K562 (cell line): Measurements from ENCODE around the gene ANAPC2.

Experiments
- CREM ChIP-seq: IDR thresholded peaks from 2 replicates; pipeline ENCODE4 v1.6.1; 2014; ENCODE audit warnings: antibody characterized with exemption, low read depth
- FOSL1 ChIP-seq: fragments of 200-800 bp; sonication (Bioruptor generic); conservative IDR thresholded peaks from 2 replicates; pipeline ENCODE4 v1.6.1; 2016; ENCODE audit warnings: missing genetic modification characterization, missing compliant biosample characterization
- NFXL1 ChIP-seq: fragments of 450-650 bp; formaldehyde crosslinking; IDR thresholded peaks from 2 replicates; pipeline ENCODE4 v1.4.0; 2021; ENCODE audit warnings: mild to moderate bottlenecking
- TF ChIP-seq, protein P1 (sequence below), 2 experiments: fragments of 200-800 bp in 1 of 2; sonication (Bioruptor generic) in 1 of 2; sonication (generic) in 1 of 2; formaldehyde crosslinking in 1 of 2; IDR thresholded peaks in 1 of 2; conservative IDR thresholded peaks in 1 of 2; 2 replicates each; pipeline versions ENCODE4 v1.5.0 to v1.6.1; 2016 to 2020; ENCODE audit warnings: missing compliant biosample characterization in 1 of 2, missing genetic modification characterization in 1 of 2, missing genetic modification reagents in 1 of 2
- TF ChIP-seq, protein P2 (sequence below), 3 experiments: IDR thresholded peaks in 2 of 3; conservative IDR thresholded peaks in 1 of 3; 2 replicates each; pipeline ENCODE4 v1.5.1; 2011 to 2012; ENCODE audit warnings: low read length in 3 of 3, mild to moderate bottlenecking in 3 of 3, control low read depth in 2 of 3, improper control_type of control experiment in 1 of 3, inconsistent platforms in 1 of 3, low read depth in 1 of 3, mixed read lengths in 1 of 3, moderate library complexity in 1 of 3; ENCODE audit not compliant: insufficient read depth in 2 of 3

DNA sequence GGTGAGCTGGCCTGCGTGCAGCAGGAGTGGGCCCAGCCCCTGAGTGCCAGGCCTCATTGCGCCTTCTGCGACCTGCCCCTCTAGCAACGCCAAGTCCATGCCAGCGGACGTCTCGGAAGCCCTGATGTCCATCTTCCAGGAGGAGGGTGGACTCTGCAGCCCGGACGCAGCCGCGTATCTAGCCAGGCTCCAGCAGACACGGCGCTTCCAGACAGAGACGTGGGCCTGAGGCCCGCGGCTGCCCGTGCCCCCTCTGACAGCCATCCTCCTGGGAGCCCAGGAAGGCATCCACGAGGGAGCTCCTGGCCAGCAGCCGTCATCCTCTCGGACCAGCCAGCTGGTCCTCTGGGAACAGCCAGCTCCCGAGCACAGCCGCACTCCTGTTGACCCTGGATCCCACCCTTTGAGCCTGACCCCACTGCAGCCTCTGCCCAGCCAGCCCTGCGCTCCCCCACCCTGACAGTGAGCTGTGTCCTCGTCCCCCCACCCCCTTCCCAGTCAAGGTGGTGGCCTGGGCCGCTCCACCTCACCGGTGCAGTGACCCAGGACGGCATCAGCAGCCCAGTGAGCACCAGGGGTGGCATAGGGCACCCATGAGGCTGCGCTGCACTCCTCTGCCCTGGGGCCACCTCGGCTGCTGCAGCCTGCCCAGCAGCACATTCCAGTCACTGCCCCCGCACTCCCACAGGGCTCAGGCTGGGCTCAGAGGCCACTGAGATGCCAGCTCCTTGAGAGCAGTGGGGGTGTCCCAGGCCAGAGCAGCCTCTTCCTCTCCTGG lies 28.0 kb upstream of the ANAPC2 start:
- no peak for TF ChIP-seq NFXL1 (CRISPR knock-in tag)
- TF ChIP-seq, protein P1, sequence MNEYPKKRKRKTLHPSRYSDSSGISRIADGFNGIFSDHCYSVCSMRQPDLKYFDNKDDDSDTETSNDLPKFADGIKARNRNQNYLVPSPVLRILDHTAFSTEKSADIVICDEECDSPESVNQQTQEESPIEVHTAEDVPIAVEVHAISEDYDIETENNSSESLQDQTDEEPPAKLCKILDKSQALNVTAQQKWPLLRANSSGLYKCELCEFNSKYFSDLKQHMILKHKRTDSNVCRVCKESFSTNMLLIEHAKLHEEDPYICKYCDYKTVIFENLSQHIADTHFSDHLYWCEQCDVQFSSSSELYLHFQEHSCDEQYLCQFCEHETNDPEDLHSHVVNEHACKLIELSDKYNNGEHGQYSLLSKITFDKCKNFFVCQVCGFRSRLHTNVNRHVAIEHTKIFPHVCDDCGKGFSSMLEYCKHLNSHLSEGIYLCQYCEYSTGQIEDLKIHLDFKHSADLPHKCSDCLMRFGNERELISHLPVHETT (CRISPR knock-in tag; conservative IDR thresholded peaks at IDR 0.05 in 1 of 2, IDR thresholded peaks at IDR 0.05 in 1 of 2) = no peak
- TF ChIP-seq CREM = no peak
- TF ChIP-seq FOSL1 (tag) = no peak
- TF ChIP-seq, protein P2, sequence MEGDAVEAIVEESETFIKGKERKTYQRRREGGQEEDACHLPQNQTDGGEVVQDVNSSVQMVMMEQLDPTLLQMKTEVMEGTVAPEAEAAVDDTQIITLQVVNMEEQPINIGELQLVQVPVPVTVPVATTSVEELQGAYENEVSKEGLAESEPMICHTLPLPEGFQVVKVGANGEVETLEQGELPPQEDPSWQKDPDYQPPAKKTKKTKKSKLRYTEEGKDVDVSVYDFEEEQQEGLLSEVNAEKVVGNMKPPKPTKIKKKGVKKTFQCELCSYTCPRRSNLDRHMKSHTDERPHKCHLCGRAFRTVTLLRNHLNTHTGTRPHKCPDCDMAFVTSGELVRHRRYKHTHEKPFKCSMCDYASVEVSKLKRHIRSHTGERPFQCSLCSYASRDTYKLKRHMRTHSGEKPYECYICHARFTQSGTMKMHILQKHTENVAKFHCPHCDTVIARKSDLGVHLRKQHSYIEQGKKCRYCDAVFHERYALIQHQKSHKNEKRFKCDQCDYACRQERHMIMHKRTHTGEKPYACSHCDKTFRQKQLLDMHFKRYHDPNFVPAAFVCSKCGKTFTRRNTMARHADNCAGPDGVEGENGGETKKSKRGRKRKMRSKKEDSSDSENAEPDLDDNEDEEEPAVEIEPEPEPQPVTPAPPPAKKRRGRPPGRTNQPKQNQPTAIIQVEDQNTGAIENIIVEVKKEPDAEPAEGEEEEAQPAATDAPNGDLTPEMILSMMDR (IDR thresholded peaks at IDR 0.05 in 2 of 3, conservative IDR thresholded peaks at IDR 0.05 in 1 of 3; ENCODE audit: insufficient read depth in 2 of 3, low read depth in 1 of 3, low read length in 3 of 3) = no peak
